Stimulated activated memory B cell treated with anti-CD40 and anti-IgM and Interleukin-4, amounts not matched to agents 10 μg/mL and 1 μg/mL and 100 μg/mL, for 72 hours (primary cell): ENCODE results near the gene PUSL1.

ENCODE experiments used
- ATAC-seq: fragments of 150-1000 bp; cut with Tn5 transposase; 2 replicates; pipeline ENCODE4 v1.10.0; 2021
- H3K27ac Mint-ChIP-seq: one replicate; pipeline ENCODE4 v1.8.0; 2022; ENCODE audit warnings: mild to moderate bottlenecking, mixed read lengths
- H3K27me3 Mint-ChIP-seq: one replicate; pipeline ENCODE4 v1.8.0; 2022; ENCODE audit warnings: mixed read lengths
- H3K36me3 Mint-ChIP-seq: one replicate; pipeline ENCODE4 v1.8.0; 2022; ENCODE audit warnings: mixed read lengths
- H3K4me1 Mint-ChIP-seq: one replicate; pipeline ENCODE4 v1.8.0; 2022; ENCODE audit warnings: mixed read lengths
- H3K4me3 Mint-ChIP-seq: one replicate; pipeline ENCODE4 v1.8.0; 2022; ENCODE audit warnings: mild to moderate bottlenecking, moderate library complexity, mixed read lengths
- H3K9me3 Mint-ChIP-seq: one replicate; pipeline ENCODE4 v1.8.0; 2022; ENCODE audit warnings: mixed read lengths

The PUSL1 gene

DNA sequence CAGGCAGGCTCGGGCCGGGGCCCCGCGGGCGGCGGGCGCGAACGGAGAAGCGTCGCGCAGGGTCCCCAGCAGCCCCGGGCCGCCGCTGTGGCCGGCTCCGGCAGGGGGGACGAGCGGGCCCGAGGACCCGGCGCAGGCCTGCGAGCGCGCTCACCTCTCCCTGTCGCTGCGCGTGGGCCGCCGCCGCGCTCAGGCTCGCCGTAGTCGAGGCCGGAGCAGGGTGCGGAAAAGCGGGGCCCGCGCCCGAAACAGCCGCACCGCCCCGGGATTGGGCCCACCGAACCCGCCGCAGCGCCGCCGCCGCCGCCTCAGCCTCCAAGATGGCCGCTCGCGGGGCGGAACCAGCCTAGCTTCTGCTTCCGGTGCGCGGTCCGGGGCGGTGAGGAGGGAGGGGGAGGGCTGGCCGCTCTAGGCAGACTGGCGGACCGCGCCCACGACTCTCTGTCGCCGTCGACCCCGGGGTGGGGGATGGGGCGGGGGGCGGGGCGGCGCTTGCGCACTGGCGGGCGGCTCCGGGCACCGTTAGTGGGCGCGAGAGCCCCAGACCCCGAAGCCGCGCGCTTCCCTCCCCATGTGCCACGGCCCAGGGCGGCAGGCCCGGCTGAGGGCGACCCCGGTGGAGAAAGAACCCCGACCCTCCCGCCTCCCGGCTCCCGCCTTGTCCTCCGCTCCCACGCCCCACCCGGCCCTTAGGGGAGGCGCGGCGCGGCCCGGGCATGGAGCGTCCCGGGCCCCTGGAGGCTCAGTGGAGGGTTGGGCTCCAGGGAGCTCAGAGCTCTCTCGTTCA lies 34.7 kb upstream of the PUSL1 start, which contains the start of gene UBE2J2:
Gene UBE2J2 (minus strand): TSS at position 343 of the 787 bp plus-strand sequence. CDS start 5,862 bp downstream, outside the sequence.
- H3K4me1 Mint-ChIP-seq, result peaks cover 39% of the 10 kb centered on the region
- ATAC-seq, result peak; percentile 98
- peak within 1 kb of the TSS; percentile 84 for H3K4me3 Mint-ChIP-seq
- no peaks in the 10 kb centered on the region for H3K27me3 Mint-ChIP-seq
- H3K36me3 Mint-ChIP-seq, result peaks cover 19% of the 10 kb centered on the region
- peak within 1 kb of the TSS; percentile 76 for H3K27ac Mint-ChIP-seq
- no peaks in the 10 kb centered on the region for H3K9me3 Mint-ChIP-seq

DNA sequence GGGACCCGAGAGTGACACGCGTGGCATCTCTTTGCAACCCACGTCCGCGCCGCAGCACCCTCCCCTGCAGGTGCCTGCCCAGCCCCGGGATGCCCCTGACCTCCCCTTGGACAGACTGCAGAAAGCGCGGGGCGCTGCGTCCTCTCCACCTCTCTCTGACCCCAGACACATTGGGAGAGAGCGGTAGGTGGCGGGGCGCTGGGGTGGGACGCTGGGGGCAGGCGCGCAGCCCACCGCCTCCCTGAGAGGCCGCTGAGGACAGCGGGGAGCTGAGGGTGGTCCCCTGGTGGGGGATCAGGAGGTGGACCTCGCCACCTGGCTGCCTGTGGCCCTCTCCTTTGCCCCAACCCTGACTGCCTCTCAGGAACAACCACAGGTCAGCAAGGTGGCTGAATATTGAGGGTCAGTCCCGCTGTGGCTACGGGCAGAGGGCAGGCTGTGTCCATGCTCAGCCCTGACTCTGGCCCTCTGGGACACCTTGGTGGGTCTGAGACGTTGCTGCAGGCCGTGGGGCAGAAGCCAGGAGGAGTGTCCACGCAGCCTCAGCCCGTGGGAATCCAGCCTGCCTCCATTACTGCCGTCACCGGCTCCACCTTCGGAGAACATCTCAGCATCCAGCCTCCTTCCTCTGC lies 34.0 kb upstream of the PUSL1 start:
- H3K4me1 Mint-ChIP-seq, result peaks cover 36% of the 10 kb centered on the region
- peaks cover 19% of the 10 kb centered on the region for H3K36me3 Mint-ChIP-seq
- no peaks in the 10 kb centered on the region for H3K27me3 Mint-ChIP-seq
- H3K27ac Mint-ChIP-seq, result peak overlapping the region; percentile 51
- ATAC-seq, result no peak
- no peaks in the 10 kb centered on the region for H3K9me3 Mint-ChIP-seq
- H3K4me3 Mint-ChIP-seq, result peak overlapping the region; percentile 73

DNA sequence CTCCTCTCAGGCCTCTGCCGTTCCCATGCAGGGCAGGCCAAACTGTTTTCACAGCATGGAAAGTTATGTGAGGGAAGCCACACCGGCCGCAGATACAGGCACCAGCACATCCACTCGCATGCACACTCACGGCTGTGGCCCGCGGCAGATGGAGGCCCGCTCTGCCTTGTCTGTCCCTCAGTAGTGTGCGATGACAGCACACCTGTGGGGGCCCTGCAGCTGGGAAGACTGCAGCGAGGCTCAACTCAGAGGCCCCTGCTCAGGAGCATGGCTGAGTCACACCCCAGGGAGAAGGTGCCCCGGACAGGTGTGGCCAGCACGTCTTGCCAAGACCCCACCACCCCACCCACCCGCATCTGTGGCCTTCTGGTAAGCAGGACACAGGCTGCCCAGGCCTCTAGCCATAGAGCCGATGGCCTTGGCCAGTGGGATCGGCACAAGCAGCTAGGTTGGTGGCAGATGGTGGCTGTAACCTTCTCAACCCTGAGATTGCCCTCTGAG lies 33.4 kb upstream of the PUSL1 start:
- no peak for ATAC-seq
- H3K27me3 Mint-ChIP-seq, result no peaks in the 10 kb centered on the region
- H3K36me3 Mint-ChIP-seq, result peaks cover 17% of the 10 kb centered on the region
- peaks cover 32% of the 10 kb centered on the region for H3K4me1 Mint-ChIP-seq
- no peaks in the 10 kb centered on the region for H3K9me3 Mint-ChIP-seq
- H3K4me3 Mint-ChIP-seq, result peak overlapping the region; percentile 73
- H3K27ac Mint-ChIP-seq, result peak overlapping the region; percentile 51

DNA sequence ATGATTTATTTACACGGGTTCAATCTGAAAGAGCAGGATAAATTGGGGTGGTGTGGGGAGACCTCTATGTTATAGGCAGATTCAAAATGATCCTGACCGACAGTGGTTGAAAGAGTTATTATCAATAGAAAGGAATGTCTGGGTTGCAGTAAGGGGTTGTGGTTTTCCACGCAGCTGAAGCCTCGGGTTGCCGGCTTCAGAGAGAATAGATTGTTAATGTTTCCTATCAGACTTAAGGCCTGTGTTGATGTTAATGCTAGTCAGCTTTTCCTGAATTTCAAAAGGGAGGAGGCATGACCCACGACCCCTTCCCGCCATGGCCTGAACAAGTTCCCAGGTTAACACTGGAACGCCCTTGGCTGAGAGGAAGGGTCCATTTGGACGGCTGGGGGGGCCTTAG lies 32.6 kb upstream of the PUSL1 start:
- H3K4me1 Mint-ChIP-seq, result peaks cover 23% of the 10 kb centered on the region
- no peaks in the 10 kb centered on the region for H3K9me3 Mint-ChIP-seq
- H3K27me3 Mint-ChIP-seq, result no peaks in the 10 kb centered on the region
- ATAC-seq, result no peak
- H3K4me3 Mint-ChIP-seq, result no peak overlapping the region
- H3K27ac Mint-ChIP-seq, result no peak overlapping the region
- peaks cover 8% of the 10 kb centered on the region for H3K36me3 Mint-ChIP-seq

DNA sequence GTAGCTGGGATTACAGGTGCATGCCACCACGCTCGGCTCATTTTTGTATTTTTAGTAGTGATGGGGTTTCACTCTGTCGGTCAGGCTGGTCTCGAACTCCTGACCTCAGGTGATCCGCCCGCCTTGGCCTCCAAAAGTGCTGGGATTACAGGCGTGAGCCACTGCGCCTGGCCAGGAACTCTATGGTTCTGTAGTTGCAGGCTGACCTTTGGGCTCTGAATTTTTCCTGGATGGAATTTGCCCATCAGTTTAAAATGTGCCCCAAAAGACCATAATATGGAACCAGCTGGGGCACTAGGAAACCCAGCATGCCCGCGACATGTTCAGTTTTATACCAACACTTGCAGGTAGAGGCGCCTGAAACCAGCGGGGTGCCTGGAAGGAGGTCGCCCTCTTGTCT lies 29.8 kb upstream of the PUSL1 start:
- no peaks in the 10 kb centered on the region for H3K9me3 Mint-ChIP-seq
- H3K27me3 Mint-ChIP-seq, result peaks cover 6% of the 10 kb centered on the region
- H3K4me1 Mint-ChIP-seq, result peaks cover 9% of the 10 kb centered on the region
- H3K36me3 Mint-ChIP-seq, result no peaks in the 10 kb centered on the region
- H3K4me3 Mint-ChIP-seq, result no peak overlapping the region
- no peak overlapping the region for H3K27ac Mint-ChIP-seq
- no peak for ATAC-seq

DNA sequence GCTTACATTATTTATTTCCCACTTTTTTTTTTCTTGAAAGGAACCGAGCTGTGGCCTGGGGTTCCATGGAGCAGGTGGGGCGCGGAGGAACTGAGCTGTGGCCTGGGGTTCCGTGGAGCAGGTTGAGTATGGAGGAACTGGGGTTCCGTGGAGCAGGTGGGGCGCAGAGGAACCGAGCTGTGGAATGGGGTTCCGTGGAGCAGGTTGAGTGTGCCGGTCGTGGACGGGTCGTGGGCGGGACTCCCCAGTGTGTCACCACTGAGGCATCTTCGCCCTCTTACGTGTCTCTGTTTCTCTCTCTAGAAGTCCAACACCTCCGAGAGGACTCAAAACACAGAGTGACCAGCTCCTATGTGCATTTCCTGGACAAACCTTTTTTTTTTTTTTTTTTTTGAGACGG lies 29.4 kb upstream of the PUSL1 start:
- H3K4me1 Mint-ChIP-seq, result peaks cover 13% of the 10 kb centered on the region
- no peak for ATAC-seq
- no peaks in the 10 kb centered on the region for H3K9me3 Mint-ChIP-seq
- peaks cover 10% of the 10 kb centered on the region for H3K27me3 Mint-ChIP-seq
- no peaks in the 10 kb centered on the region for H3K36me3 Mint-ChIP-seq
- H3K27ac Mint-ChIP-seq, result no peak overlapping the region
- H3K4me3 Mint-ChIP-seq, result no peak overlapping the region

DNA sequence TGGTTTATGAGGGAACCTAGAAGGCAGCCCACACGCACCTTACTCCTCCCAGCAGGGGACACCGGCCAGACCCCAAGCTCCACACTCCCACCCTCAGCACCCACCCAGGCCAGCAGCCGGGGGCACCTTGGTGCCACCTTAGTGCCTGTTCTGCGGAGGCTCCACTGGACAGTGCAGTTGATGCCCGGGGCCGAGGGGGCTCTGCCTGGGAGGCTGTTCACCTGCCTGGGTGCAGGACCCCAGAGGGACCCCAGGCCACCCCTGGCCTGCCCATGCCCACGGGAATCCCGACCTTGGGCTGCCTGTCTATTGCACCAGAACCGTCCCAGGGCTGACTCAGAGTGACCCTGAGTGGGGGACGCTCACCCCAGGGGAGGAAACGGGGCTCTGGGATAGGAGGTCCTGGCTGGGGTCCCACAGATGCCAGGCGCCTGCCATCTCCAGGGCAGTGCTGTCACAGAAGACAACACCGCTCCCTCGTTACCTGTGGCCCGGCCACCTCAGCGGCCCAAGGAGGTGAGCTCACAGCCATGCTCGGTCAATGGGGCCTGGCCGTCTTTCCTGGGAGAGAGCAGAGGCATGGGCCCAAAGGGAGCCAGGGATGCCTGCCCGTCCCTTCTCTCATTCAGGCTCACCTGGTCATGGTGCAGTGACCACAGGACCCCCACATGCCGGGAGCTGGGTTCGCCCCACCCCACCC lies 27.5 kb upstream of the PUSL1 start:
- ATAC-seq, result no peak
- peaks cover 9% of the 10 kb centered on the region for H3K4me1 Mint-ChIP-seq
- no peak overlapping the region for H3K4me3 Mint-ChIP-seq
- no peaks in the 10 kb centered on the region for H3K9me3 Mint-ChIP-seq
- H3K36me3 Mint-ChIP-seq, result no peaks in the 10 kb centered on the region
- peaks cover 11% of the 10 kb centered on the region for H3K27me3 Mint-ChIP-seq
- no peak overlapping the region for H3K27ac Mint-ChIP-seq

DNA sequence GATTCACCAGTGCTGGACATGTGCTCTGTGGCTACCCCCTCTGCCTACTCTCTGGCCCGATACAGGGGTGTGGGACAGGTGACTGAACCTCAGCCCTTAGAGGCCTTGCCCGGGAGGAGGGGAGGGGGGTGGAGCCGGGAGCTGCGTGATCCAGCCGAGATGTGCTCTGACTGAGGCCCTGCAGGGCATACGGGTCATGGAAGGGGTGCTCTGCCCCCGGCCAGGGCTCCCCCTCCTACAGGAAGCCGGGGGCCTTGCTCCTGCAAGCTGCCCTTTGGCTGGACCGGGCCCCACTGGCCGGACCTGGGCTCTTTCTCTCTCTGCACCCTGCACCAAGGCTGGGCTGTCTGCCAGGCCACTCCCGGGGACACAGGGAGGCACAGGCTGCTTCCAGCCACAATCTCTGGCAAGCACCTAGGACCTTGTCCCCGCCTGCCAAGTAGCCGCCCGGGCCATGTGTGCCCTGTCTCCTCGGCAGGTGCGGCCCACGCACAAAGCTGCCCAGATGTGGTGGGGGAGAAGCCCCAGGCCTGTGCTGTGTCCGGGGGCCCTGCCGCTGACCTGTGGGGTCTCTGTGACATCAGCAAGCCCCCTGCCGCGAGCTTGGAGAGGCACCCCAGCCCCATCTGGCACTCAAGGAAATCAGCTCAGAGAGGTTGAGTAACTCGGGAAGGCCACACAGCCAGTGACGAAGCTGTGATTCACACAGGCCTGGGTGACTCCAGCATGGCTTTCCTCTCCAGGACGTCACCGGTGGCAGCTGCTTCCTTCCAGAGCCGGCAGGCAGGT lies 26.7 kb upstream of the PUSL1 start:
- Mint-ChIP-seq H3K4me1 (peaks cover 9% of the 10 kb centered on the region), H3K27ac (no peak overlapping the region), H3K36me3 (no peaks in the 10 kb centered on the region), H3K9me3 (no peaks in the 10 kb centered on the region), H3K27me3 (peaks cover 11% of the 10 kb centered on the region), H3K4me3 (no peak overlapping the region)
- no peak for ATAC-seq

DNA sequence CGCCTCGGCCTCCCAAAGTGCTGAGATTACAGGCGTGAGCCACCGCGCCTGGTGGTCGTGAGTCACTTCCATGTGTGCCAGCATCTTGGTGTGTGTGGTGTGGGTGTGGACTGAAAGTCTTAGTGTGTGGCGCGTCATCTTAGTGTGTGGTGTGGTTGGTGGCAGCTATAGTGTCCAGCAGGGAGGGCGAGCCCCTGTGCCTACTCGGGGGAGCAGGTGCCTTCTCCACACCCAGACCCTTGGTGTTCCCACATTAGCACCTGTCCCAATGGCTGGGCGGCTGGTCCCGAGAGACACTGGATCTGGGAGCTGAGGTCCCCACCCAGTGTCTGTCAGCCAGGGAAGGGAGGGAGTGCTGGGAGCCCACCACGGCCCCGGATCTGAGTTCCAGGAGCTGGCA lies 25.4 kb upstream of the PUSL1 start:
- peaks cover 9% of the 10 kb centered on the region for H3K4me1 Mint-ChIP-seq
- H3K27ac Mint-ChIP-seq, result no peak overlapping the region
- H3K9me3 Mint-ChIP-seq, result no peaks in the 10 kb centered on the region
- ATAC-seq, result no peak
- no peak overlapping the region for H3K4me3 Mint-ChIP-seq
- peaks cover 11% of the 10 kb centered on the region for H3K27me3 Mint-ChIP-seq
- H3K36me3 Mint-ChIP-seq, result no peaks in the 10 kb centered on the region

DNA sequence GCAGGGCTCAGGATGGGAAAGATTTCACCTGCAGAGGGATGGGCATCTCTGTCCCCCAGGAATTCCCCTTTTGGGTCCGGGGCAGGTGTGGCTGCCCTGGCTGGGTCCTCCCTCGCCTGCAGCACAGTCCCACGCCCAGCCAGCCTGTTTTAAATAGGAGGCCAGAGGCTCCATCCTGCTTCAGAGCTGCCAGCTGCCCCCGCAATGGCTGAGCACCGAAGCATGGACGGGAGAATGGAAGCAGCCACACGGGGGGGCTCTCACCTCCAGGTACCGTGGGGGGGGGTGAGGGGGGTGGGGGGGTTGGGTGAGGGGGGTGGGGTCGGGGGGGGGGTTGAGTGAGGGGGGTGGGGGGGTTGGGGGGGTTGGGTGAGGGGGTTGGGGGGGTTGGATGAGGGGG lies 24.6 kb upstream of the PUSL1 start:
- no peak overlapping the region for H3K4me3 Mint-ChIP-seq
- H3K27me3 Mint-ChIP-seq, result peaks cover 11% of the 10 kb centered on the region
- no peaks in the 10 kb centered on the region for H3K36me3 Mint-ChIP-seq
- no peaks in the 10 kb centered on the region for H3K9me3 Mint-ChIP-seq
- no peak for ATAC-seq
- H3K27ac Mint-ChIP-seq, result peak overlapping the region; percentile 66
- peaks cover 9% of the 10 kb centered on the region for H3K4me1 Mint-ChIP-seq

DNA sequence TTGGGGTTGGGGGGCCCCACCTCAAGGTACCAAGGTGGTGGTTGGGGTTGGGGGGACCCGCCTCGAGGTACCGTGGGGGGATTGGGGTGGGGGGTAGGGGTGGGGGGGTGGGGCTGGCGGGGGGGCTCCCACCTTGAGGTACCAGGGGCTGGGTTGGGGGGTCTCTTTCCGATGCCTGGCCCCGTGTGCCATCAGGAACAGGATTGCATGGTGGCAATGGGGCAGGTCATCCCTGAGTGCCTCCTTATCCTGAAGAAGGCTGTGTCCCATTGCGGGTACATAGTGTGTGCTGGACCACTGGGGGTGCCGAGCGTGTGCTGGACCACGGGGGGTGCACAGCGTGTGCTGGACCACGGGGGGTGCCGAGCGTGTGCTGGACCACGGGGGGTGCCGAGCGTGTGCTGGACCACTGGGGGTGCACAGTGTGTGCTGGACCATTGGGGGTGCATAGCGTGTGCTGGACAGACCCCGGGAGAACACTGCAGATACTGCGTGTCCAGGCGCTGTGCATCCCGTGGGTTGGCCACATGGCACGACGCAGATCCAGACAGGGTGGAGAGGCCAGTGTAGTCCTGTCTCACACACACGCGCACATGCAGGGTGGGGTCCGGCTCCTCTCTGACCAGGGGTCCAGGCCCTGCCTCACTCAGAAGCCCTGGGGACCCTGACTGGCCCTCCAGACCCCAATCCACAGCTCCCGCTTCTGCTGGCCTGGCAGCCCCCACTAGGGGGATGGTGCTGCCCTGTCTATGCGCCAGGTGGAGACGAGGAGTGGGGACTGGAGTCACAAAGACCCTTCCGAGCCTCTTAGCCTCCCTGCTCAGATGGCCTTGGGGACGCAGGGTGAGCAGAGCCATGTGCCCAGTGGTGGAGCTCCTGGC lies 23.9 kb upstream of the PUSL1 start:
- no peaks in the 10 kb centered on the region for H3K36me3 Mint-ChIP-seq
- no peak for ATAC-seq
- H3K9me3 Mint-ChIP-seq, result no peaks in the 10 kb centered on the region
- peak overlapping the region; percentile 66 for H3K27ac Mint-ChIP-seq
- peaks cover 9% of the 10 kb centered on the region for H3K4me1 Mint-ChIP-seq
- no peak overlapping the region for H3K4me3 Mint-ChIP-seq
- peaks cover 11% of the 10 kb centered on the region for H3K27me3 Mint-ChIP-seq

DNA sequence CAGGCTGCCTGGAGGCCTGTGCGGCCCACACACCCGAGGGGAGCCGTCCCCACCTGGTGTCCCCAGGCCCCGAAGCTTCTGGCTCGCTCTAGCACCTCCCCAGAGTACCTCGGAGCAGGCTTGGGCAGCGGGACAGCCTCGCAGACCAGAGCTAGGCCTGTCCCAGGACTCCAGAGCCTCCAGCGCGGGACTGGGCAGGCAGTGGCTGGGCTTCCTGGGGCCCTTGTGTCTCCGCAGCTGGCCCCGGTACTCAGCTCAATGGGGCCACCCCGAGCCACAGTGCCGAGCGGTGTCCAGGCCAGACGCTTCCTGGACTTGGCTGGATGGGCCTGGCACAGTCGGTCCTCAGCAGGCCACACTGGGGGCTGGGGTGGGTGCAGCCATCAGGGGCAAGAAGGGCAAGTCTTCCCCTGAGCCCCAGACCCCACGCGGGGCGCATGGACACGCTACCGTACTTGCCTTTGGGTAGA lies 23.3 kb upstream of the PUSL1 start:
- H3K36me3 Mint-ChIP-seq, result no peaks in the 10 kb centered on the region
- no peak overlapping the region for H3K4me3 Mint-ChIP-seq
- peaks cover 11% of the 10 kb centered on the region for H3K27me3 Mint-ChIP-seq
- no peak overlapping the region for H3K27ac Mint-ChIP-seq
- H3K9me3 Mint-ChIP-seq, result no peaks in the 10 kb centered on the region
- peaks cover 12% of the 10 kb centered on the region for H3K4me1 Mint-ChIP-seq
- ATAC-seq, result no peak

DNA sequence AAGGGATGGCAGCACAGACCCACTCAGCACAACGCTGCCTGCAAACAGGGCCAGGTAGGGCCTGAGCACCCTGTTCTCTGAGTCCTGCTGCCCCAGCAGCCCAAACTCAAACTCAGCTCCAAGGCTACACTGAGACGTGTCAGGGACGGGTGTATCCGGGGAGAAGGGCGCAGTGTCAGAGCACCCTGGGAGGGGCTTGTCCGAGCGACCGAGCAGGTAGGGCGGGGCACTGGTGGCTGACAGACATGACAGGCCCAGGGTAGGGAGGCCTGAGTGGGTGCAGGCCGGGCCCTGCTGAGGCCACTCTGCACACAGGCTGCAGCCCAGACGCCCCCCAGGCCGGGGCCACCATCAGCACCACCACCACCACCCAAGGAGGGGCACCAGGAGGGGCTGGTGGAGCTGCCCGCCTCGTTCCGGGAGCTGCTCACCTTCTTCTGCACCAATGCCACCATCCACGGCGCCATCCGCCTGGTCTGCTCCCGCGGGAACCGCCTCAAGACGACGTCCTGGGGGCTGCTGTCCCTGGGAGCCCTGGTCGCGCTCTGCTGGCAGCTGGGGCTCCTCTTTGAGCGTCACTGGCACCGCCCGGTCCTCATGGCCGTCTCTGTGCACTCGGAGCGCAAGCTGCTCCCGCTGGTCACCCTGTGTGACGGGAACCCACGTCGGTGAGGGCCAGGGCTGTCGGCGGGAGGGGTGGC lies 22.6 kb upstream of the PUSL1 start:
- ATAC-seq, result no peak
- H3K9me3 Mint-ChIP-seq, result no peaks in the 10 kb centered on the region
- no peak overlapping the region for H3K4me3 Mint-ChIP-seq
- peaks cover 17% of the 10 kb centered on the region for H3K4me1 Mint-ChIP-seq
- peaks cover 11% of the 10 kb centered on the region for H3K27me3 Mint-ChIP-seq
- no peak overlapping the region for H3K27ac Mint-ChIP-seq
- H3K36me3 Mint-ChIP-seq, result no peaks in the 10 kb centered on the region
